Upper lobe of left lung (tissue), 4 donors: Measurements from ENCODE around the gene PRODH.

Experiments used
- POLR2A ChIP-seq, 4 donors: fragments of 450-650 bp; IDR thresholded peaks; one replicate each; pipeline ENCODE4 v1.5.1; 2016 to 2017; ENCODE audit warnings: antibody characterized with exemption in 4 of 4, mild to moderate bottlenecking in 2 of 4
- TF ChIP-seq, protein P1 (sequence below), 6 experiments: fragments of 450-650 bp in 4 of 6; fragments of 200-600 bp in 2 of 6; sonication (generic) in 2 of 6; IDR thresholded peaks; one replicate each; pipeline ENCODE4 v1.5.1; 2016 to 2019; ENCODE audit warnings: antibody characterized with exemption in 6 of 6

DNA sequence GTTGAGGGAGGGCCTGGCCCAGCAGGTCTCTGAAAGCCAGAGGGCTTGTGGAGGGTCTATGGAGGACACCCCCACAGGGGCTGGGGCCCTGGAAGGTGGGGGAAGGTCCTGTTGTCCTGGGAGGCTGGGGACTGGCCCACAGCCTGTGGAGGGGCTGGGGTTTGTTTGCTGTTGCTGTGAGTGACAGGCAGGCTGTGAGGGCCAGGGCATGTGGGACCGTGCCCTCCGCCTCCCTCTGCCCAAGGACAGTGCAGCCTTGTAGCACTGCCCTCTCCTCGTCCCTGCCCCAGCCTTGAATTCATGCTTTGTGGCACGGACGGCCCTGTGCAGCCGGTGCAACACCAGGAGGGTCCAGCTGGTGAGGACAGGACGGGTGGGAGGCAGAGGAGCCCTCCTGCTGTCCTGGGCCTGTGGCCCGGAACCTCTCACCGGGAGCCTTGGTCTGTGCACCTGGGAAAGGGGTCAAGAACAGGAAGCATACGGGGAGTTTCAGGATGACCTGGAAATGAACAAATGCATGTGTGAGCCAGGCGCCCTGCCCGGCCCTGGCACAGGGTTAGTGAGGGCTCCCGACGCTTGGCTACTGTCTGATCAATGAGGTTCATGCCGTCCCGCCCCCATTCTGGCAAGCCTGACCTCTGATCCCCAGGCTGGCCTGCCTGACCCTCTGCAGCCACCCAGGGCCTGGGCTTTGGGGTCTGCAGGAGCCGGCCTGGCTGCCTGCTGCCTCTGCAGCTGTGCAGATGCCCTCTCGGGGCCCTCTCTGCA lies 37.4 kb upstream of the PRODH start:
- no peak for TF ChIP-seq POLR2A (IDR thresholded peaks at IDR 0.05)
- TF ChIP-seq, protein P1, sequence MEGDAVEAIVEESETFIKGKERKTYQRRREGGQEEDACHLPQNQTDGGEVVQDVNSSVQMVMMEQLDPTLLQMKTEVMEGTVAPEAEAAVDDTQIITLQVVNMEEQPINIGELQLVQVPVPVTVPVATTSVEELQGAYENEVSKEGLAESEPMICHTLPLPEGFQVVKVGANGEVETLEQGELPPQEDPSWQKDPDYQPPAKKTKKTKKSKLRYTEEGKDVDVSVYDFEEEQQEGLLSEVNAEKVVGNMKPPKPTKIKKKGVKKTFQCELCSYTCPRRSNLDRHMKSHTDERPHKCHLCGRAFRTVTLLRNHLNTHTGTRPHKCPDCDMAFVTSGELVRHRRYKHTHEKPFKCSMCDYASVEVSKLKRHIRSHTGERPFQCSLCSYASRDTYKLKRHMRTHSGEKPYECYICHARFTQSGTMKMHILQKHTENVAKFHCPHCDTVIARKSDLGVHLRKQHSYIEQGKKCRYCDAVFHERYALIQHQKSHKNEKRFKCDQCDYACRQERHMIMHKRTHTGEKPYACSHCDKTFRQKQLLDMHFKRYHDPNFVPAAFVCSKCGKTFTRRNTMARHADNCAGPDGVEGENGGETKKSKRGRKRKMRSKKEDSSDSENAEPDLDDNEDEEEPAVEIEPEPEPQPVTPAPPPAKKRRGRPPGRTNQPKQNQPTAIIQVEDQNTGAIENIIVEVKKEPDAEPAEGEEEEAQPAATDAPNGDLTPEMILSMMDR (IDR thresholded peaks at IDR 0.05), result no peak
